Erythroblast (primary cell): ENCODE results near the gene STKLD1.

ENCODE experiments used
- GATA1 ChIP-seq: IDR thresholded peaks from 2 replicates; pipeline ENCODE4 v1.6.1; 2011; ENCODE audit warnings: low read depth, mild to moderate bottlenecking, control low read depth, low read length, moderate library complexity
- POLR2A ChIP-seq: IDR thresholded peaks from 2 replicates; pipeline ENCODE4 v1.6.1; 2011; ENCODE audit warnings: mild to moderate bottlenecking, low read length

DNA sequence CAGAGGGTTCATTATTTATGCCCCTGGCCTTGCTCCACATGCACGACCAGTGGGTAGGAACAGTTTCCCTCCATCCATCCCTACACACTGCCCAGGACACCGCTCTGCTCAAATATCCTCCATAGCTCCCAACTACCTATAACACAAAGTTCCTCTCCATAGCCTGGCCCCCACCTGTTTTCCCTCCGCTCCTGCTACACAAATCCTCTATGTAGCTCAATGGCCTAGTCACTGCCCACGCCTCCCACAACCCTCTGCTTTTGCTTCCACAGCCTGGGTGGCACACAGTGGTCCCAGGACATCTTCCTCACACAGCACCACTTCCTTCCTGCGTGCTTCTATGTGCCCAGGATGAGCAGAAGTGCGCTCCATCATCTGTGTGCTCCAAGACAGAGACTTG is 21.2 kb downstream of the STKLD1 start:
- no peak for TF ChIP-seq POLR2A
- TF ChIP-seq GATA1 = no peak
